Measurements from ENCODE around the gene TGFBR3. TPM values are rescaled to one million over a fixed set of nuclear protein-coding genes. Genes with fewer than 3 reads are reported as not detected.
A peak's percentile ranks its signal among the peaks of the same experiment; 100 is the strongest.

Gene TGFBR3
- total and polyA plus RNA-seq, 7 donors: 5.1 to 24.5 (median 8.9) TPM

DNA sequence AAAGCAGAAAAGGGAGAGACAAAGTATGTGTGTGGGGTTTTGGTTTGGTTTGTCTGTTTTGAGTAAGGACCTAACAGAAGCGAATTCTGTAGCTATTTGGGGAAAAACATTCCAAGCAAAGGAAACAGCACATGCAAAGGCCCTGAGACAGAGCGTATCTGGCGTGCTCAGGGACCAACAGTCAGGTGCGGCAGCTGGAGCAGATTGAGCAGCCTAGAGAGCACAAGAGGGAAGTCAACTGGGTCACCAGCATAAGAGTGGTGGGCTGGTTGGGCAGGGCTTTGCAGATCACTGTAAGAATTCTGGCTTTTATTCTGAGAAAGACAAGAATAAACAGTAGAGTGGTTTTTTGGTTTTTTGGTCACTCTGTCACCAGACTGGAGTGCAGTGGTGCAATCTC, 11.8 kb downstream of the TGFBR3 start:
- no peak overlapping the region for H3K4me3 ChIP-seq
- H3K4me1 ChIP-seq: peaks cover 20% of the 10 kb centered on the region
- no peaks in the 10 kb centered on the region for H3K36me3 ChIP-seq (ENCODE audit: insufficient read depth in 1 of 2, low read depth in 1 of 2)
- intact Hi-C loops (cut with DNase I): no loop called here
- H3K9me3 ChIP-seq: no peaks in the 10 kb centered on the region
- TF ChIP-seq, protein P1, sequence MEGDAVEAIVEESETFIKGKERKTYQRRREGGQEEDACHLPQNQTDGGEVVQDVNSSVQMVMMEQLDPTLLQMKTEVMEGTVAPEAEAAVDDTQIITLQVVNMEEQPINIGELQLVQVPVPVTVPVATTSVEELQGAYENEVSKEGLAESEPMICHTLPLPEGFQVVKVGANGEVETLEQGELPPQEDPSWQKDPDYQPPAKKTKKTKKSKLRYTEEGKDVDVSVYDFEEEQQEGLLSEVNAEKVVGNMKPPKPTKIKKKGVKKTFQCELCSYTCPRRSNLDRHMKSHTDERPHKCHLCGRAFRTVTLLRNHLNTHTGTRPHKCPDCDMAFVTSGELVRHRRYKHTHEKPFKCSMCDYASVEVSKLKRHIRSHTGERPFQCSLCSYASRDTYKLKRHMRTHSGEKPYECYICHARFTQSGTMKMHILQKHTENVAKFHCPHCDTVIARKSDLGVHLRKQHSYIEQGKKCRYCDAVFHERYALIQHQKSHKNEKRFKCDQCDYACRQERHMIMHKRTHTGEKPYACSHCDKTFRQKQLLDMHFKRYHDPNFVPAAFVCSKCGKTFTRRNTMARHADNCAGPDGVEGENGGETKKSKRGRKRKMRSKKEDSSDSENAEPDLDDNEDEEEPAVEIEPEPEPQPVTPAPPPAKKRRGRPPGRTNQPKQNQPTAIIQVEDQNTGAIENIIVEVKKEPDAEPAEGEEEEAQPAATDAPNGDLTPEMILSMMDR (IDR thresholded peaks at IDR 0.05): no peak
- no peak for DNase-seq
- WGBS, 3 donors: 97 to 99% (median 98%) methylated on average over 4 of the region's 4 CpGs
- ATAC-seq: no peak
- no peak overlapping the region for H3K27ac ChIP-seq
- H3K27me3 ChIP-seq (ENCODE audit: insufficient read depth in 3 of 3, low read length in 2 of 3): no peaks in the 10 kb centered on the region

DNA sequence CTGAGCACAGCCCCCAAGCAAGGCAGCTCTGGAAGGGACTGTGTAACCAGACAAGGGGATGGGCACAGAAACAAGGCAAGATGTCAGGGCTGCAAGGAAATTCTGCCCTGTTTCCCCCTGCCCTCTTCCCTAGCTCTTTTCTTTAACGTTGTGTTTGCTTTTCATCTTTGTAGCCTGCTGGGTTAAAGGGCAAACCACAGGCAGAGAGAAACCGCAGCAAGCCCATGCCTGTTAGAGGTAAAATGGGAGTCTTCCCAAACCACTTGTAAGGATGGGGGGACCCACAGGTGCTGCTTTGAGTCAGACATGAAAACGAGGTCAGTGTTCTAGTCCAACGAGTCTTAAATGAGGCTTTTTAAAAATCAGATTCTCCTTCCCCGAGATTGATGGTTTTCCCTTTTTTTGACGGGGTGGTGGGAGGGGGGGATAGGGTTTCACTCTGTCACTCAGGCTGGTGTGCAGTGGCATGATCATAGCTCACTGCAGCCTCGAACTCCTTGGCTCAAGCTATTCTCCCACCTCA, 13.3 kb downstream of the TGFBR3 start:
- TF ChIP-seq, protein P1 (IDR thresholded peaks at IDR 0.05): no peak
- intact Hi-C loops (cut with DNase I): no loop called here
- Histone ChIP-seq H3K4me3 (no peak overlapping the region), H3K36me3 (ENCODE audit: insufficient read depth in 1 of 2, low read depth in 1 of 2) (no peaks in the 10 kb centered on the region), H3K27me3 (ENCODE audit: insufficient read depth in 3 of 3, low read length in 2 of 3) (no peaks in the 10 kb centered on the region), H3K27ac (no peak overlapping the region), H3K9me3 (no peaks in the 10 kb centered on the region), H3K4me1 (peaks cover 17% of the 10 kb centered on the region)
- DNase-seq (no peak), ATAC-seq (no peak)
- 53 to 67% (median 64%) methylated on average over 7 of the region's 7 CpGs for WGBS, 3 donors

DNA sequence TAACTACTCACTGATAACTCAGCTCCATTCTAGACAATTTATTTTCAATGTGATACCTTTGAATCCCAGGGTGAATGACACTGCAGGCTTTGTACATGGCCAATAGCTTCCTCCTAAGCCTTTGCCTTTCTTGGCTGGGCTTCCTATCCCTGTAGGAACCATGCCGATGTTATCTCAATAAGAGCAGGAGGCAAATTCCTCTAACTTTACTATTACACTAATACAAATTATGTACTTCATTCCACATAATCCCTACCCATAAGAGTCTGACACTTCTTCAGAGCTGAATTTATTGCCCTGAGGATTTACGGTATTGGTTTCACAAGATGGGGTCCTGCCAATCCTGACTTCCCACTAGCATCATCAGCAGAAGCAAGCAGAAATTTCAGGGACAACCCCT, 14.0 kb downstream of the TGFBR3 start:
- H3K4me3 ChIP-seq: no peak overlapping the region
- peaks cover 17% of the 10 kb centered on the region for H3K4me1 ChIP-seq
- H3K36me3 ChIP-seq (ENCODE audit: insufficient read depth in 1 of 2, low read depth in 1 of 2): no peaks in the 10 kb centered on the region
- DNase-seq (no peak), ATAC-seq (peak in 1 of 4 donors; percentile 34)
- no peak overlapping the region for H3K27ac ChIP-seq
- intact Hi-C loops (cut with DNase I): no loop called here
- TF ChIP-seq, protein P1 (IDR thresholded peaks at IDR 0.05): no peak
- H3K9me3 ChIP-seq: no peaks in the 10 kb centered on the region
- no peaks in the 10 kb centered on the region for H3K27me3 ChIP-seq (ENCODE audit: insufficient read depth in 3 of 3, low read length in 2 of 3)
- WGBS, 3 donors: 24 to 33% (median 25%) methylated on average over 2 of the region's 2 CpGs

DNA sequence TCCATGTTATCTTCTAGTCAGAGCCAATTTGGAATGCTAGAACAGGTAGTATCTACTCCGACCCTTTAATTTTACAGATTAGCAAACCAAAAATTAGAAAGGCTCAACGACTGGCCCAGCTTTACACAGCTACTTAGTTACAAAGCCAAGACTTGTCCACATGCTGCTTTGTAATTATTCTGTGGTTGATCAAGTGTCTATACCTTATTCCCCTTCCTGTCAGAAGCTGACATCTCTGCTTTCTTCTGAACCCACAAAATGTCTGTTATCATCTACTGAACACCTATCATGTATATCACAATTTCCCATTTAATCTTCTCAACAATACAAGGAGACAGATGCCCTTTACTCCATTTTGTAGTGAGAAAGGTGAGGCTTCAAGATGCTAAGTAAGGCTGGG, 15.6 kb downstream of the TGFBR3 start:
- Histone ChIP-seq H3K4me1 (peaks cover 17% of the 10 kb centered on the region), H3K4me3 (no peak overlapping the region), H3K36me3 (ENCODE audit: insufficient read depth in 1 of 2, low read depth in 1 of 2) (no peaks in the 10 kb centered on the region), H3K9me3 (no peaks in the 10 kb centered on the region), H3K27me3 (ENCODE audit: insufficient read depth in 3 of 3, low read length in 2 of 3) (no peaks in the 10 kb centered on the region), H3K27ac (no peak overlapping the region)
- DNase-seq (no peak), ATAC-seq (no peak)
- 61 to 77% (median 68%) methylated on average over 2 of the region's 2 CpGs for WGBS, 3 donors
- TF ChIP-seq, protein P1 (IDR thresholded peaks at IDR 0.05): no peak
- intact Hi-C loops (cut with DNase I): no loop called here

DNA sequence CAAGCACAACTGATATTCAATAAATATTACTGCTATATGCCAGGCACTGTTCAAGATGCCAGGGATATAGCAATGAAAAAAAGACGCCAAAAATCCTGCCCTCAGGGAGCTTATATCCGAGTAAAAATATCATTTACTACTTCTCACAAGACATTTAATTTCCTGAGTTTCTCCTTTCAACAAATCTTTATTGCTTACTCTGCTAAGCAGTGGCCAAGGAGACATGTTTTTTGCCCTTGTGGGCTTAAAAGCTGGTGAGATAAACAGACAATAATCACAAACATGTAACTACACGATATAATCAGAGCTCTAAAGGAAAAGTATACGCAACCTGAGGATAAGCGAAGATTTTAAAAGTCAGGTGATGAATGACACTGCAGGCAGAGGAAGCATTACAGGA, 19.5 kb downstream of the TGFBR3 start:
- no peak for DNase-seq
- TF ChIP-seq, protein P1 (IDR thresholded peaks at IDR 0.05): no peak

More for the DNA sequence above, 19.5 kb downstream of the TGFBR3 start:
- Histone ChIP-seq H3K27me3 (ENCODE audit: insufficient read depth in 3 of 3, low read length in 2 of 3) (no peaks in the 10 kb centered on the region), H3K9me3 (no peaks in the 10 kb centered on the region), H3K27ac (no peak overlapping the region), H3K4me3 (no peak overlapping the region), H3K4me1 (peaks cover 16% of the 10 kb centered on the region), H3K36me3 (ENCODE audit: insufficient read depth in 1 of 2, low read depth in 1 of 2) (no peaks in the 10 kb centered on the region)
- WGBS, 3 donors: 82 to 87% (median 82%) methylated on average over 5 of the region's 5 CpGs
- intact Hi-C loops (cut with DNase I): no loop called here
- no peak for ATAC-seq

All from psoas muscle (tissue), 8 donors.